DMS153 (cell line): ENCODE data around the gene ENPP5.

Source experiments
- DNase-seq: peaks from one replicate; lab custom pipeline; 2025; lab: John Stamatoyannopoulos, UW

ENPP5 gene

GRCh38 chr6:46170357-46171289 is at the start of gene ENPP5:
Gene ENPP5, minus strand, starts transcription at chr6:46170980. Its CDS starts 2,718 bp downstream, at chr6:46168262.
- peak; percentile 93 for DNase-seq

- no peak for DNase-seq
Measured at GRCh38 chr6:46219661-46220060, 48.9 kb upstream of the ENPP5 start.

GRCh38 chr6:46218457-46218856 is 47.7 kb upstream of the ENPP5 start:
- DNase-seq = no peak

- DNase-seq = no peak
Measured at GRCh38 chr6:46217671-46218131, 46.9 kb upstream of the ENPP5 start.

GRCh38 chr6:46216879-46217278 is 46.1 kb upstream of the ENPP5 start:
- DNase-seq = no peak

- DNase-seq = no peak
Measured at GRCh38 chr6:46215777-46216176, 45.0 kb upstream of the ENPP5 start.

GRCh38 chr6:46215213-46215612 is 44.4 kb upstream of the ENPP5 start:
- DNase-seq = no peak

- DNase-seq = no peak
Measured at GRCh38 chr6:46211917-46212316, 41.1 kb upstream of the ENPP5 start.

GRCh38 chr6:46210294-46210693 is 39.5 kb upstream of the ENPP5 start:
- no peak for DNase-seq

GRCh38 chr6:46208303-46208702 is 37.5 kb upstream of the ENPP5 start:
- no peak for DNase-seq

GRCh38 chr6:46207174-46207573 is 36.4 kb upstream of the ENPP5 start:
- no peak for DNase-seq

GRCh38 chr6:46204880-46205650 is 34.3 kb upstream of the ENPP5 start:
- DNase-seq = no peak

- no peak for DNase-seq
Measured at GRCh38 chr6:46203391-46204177, 32.8 kb upstream of the ENPP5 start.

- DNase-seq = no peak
Measured at GRCh38 chr6:46201702-46202101, 30.9 kb upstream of the ENPP5 start.

GRCh38 chr6:46199387-46199786 is 28.6 kb upstream of the ENPP5 start:
- DNase-seq = no peak

GRCh38 chr6:46191961-46192360 is 21.2 kb upstream of the ENPP5 start:
- no peak for DNase-seq

GRCh38 chr6:46190889-46191288 is 20.1 kb upstream of the ENPP5 start:
- DNase-seq = no peak

GRCh38 chr6:46189726-46190125 is 18.9 kb upstream of the ENPP5 start:
- no peak for DNase-seq

- DNase-seq = no peak
Measured at GRCh38 chr6:46186583-46186982, 15.8 kb upstream of the ENPP5 start.

GRCh38 chr6:46184114-46184513 is 13.3 kb upstream of the ENPP5 start:
- no peak for DNase-seq

- no peak for DNase-seq
Measured at GRCh38 chr6:46175976-46176375, 5.2 kb upstream of the ENPP5 start.

GRCh38 chr6:46175446-46175845 is 4.7 kb upstream of the ENPP5 start:
- DNase-seq = no peak
